ENCODE results near the gene HTT. TPM values are rescaled to one million over a fixed set of nuclear protein-coding genes. Genes with fewer than 3 reads are reported as not detected.

The HTT gene
- total and polyA plus RNA-seq, 2 of the 13 experiments (the other 11 are each of a cell fraction or from before 2014, with no cell fraction given): 17.5 to 19.5 TPM

GRCh38 chr4:3292571-3293400 lies 218.3 kb downstream of the HTT start, which contains the start of gene RGS12 (continued):
- TF ChIP-seq ZNF646 (CRISPR knock-in tag; IDR thresholded peaks at IDR 0.05) (no peak), U2AF2 (IDR thresholded peaks at IDR 0.05; ENCODE audit: low read depth, low read length) (no peak), IRF9 (CRISPR knock-in tag; IDR thresholded peaks at IDR 0.05; ENCODE audit: borderline replicate concordance) (peak; percentile 46; the same call in 1 of the 2 replicates), RARG (CRISPR knock-in tag; IDR thresholded peaks at IDR 0.05; ENCODE audit: low read depth) (no peak), IRX3 (CRISPR knock-in tag; IDR thresholded peaks at IDR 0.05; ENCODE audit: borderline replicate concordance, low read depth) (no peak), ZNF629 (CRISPR knock-in tag; conservative IDR thresholded peaks at IDR 0.05) (no peak), ZNF337 (CRISPR knock-in tag; IDR thresholded peaks at IDR 0.05; ENCODE audit: borderline replicate concordance, low read depth) (no peak; the same call in 1 of the 2 replicates), MLX (CRISPR knock-in tag; IDR thresholded peaks at IDR 0.05) (no peak), ZNF232 (CRISPR knock-in tag; IDR thresholded peaks at IDR 0.05; ENCODE audit: borderline replicate concordance) (peak; percentile 67; the same call in 1 of the 2 replicates), MTF1 (CRISPR knock-in tag; IDR thresholded peaks at IDR 0.05) (no peak), MEF2D (CRISPR knock-in tag; IDR thresholded peaks at IDR 0.05) (peak; percentile 26; the same call in 1 of the 2 replicates), BHLHE40 (IDR thresholded peaks at IDR 0.05; ENCODE audit: low read length) (no peak), CHD2 (IDR thresholded peaks at IDR 0.05; ENCODE audit: low read depth, low read length) (0 out of 2 replicates have a peak, but pooled peaks have one; percentile 11), ADNP (CRISPR knock-in tag; IDR thresholded peaks at IDR 0.05) (no peak), PCBP2 (optimal IDR thresholded peaks at IDR 0.05; ENCODE audit: low read depth, low read length, poor library complexity, severe bottlenecking) (no peak), ZNF883 (CRISPR knock-in tag; IDR thresholded peaks at IDR 0.05; ENCODE audit: not compliant biosample characterization) (no peak), ZNF205 (CRISPR knock-in tag; IDR thresholded peaks at IDR 0.05) (no peak), RFXAP (CRISPR knock-in tag; IDR thresholded peaks at IDR 0.05; ENCODE audit: borderline replicate concordance) (peak; percentile 73; the same call in 1 of the 2 replicates), U2AF1 (optimal IDR thresholded peaks at IDR 0.05; ENCODE audit: low read depth, low read length) (no peak), ATF7 (IDR thresholded peaks at IDR 0.05) (no peak), ATF7 (CRISPR knock-in tag; IDR thresholded peaks at IDR 0.05) (no peak), ZNF775 (CRISPR knock-in tag; IDR thresholded peaks at IDR 0.05; ENCODE audit: borderline replicate concordance) (no peak)

All from HepG2 (cell line).